Trophoblast cell (in vitro differentiated cells and primary cell): ENCODE results near the gene HMCN2.

Source experiments
- DNase-seq, 2 donors: peaks; one replicate each; pipeline ENCODE4 v3.0.0-alpha.2; 2016
- H2AFZ ChIP-seq: 2 replicates; pipeline ENCODE4 v1.6.1; 2013; ENCODE audit warnings: low read length, moderate library complexity, mild to moderate bottlenecking; ENCODE audit not compliant: insufficient read depth, poor library complexity
- H2AK5ac ChIP-seq: 2 replicates; pipeline ENCODE4 v1.6.1; 2013; ENCODE audit warnings: mild to moderate bottlenecking, low read length
- H2BK120ac ChIP-seq: 2 replicates; pipeline ENCODE4 v1.6.1; 2013; ENCODE audit warnings: low read length, mild to moderate bottlenecking, moderate library complexity; ENCODE audit not compliant: insufficient read depth, poor library complexity
- H2BK12ac ChIP-seq: 2 replicates; pipeline ENCODE4 v1.6.1; 2013; ENCODE audit warnings: mild to moderate bottlenecking, low read length, moderate library complexity
- H2BK5ac ChIP-seq: 2 replicates; pipeline ENCODE4 v1.6.1; 2013; ENCODE audit warnings: low read length, low read depth, moderate library complexity, mild to moderate bottlenecking; ENCODE audit not compliant: poor library complexity
- H3K14ac ChIP-seq: 2 replicates; pipeline ENCODE4 v1.6.1; 2013; ENCODE audit warnings: mild to moderate bottlenecking, low read length
- H3K18ac ChIP-seq: 2 replicates; pipeline ENCODE4 v1.6.1; 2013; ENCODE audit warnings: mild to moderate bottlenecking, low read length
- H3K23ac ChIP-seq: 2 replicates; pipeline ENCODE4 v1.6.1; 2013; ENCODE audit warnings: low read length
- H3K27ac ChIP-seq: 2 replicates; pipeline ENCODE4 v1.5.1; 2013; ENCODE audit warnings: low read depth, mild to moderate bottlenecking, inconsistent platforms, low read length, moderate library complexity
- H3K27me3 ChIP-seq: 2 replicates; pipeline ENCODE4 v1.6.1; 2013; ENCODE audit warnings: inconsistent platforms, mild to moderate bottlenecking, low read length, moderate library complexity; ENCODE audit not compliant: insufficient read depth
- H3K36me3 ChIP-seq, 2 experiments: 1 replicate in 1 of 2; 2 replicates in 1 of 2; pipeline ENCODE4 v1.6.1; 2013; ENCODE audit warnings: low read length in 2 of 2, mild to moderate bottlenecking in 2 of 2, moderate library complexity in 1 of 2; ENCODE audit not compliant: insufficient read depth in 2 of 2, control insufficient read depth in 1 of 2
- H3K4ac ChIP-seq: 2 replicates; pipeline ENCODE4 v1.6.1; 2013; ENCODE audit warnings: low read depth, mild to moderate bottlenecking, low read length, moderate library complexity
- H3K4me1 ChIP-seq, 2 experiments: 1 replicate in 1 of 2; 2 replicates in 1 of 2; pipeline ENCODE4 v1.6.1; 2013; ENCODE audit warnings: low read length in 2 of 2, mild to moderate bottlenecking in 2 of 2, moderate library complexity in 1 of 2; ENCODE audit not compliant: insufficient read depth in 2 of 2, control insufficient read depth in 1 of 2
- H3K4me2 ChIP-seq: 2 replicates; pipeline ENCODE4 v1.6.1; 2013; ENCODE audit warnings: inconsistent platforms, mild to moderate bottlenecking, low read length, moderate library complexity
- H3K4me3 ChIP-seq: 2 replicates; pipeline ENCODE4 v1.5.1; 2013; ENCODE audit warnings: mild to moderate bottlenecking, low read depth, low read length, inconsistent platforms
- H3K79me1 ChIP-seq: one replicate; pipeline ENCODE4 v1.6.1; 2013; ENCODE audit warnings: low read length
- H3K79me2 ChIP-seq: 2 replicates; pipeline ENCODE4 v1.6.1; 2013; ENCODE audit warnings: low read length, mild to moderate bottlenecking; ENCODE audit not compliant: control insufficient read depth, insufficient read depth, poor library complexity
- H3K9ac ChIP-seq: 2 replicates; pipeline ENCODE4 v1.6.1; 2013; ENCODE audit warnings: mild to moderate bottlenecking, low read length
- H3K9me3 ChIP-seq: 2 replicates; pipeline ENCODE4 v1.6.1; 2013; ENCODE audit warnings: low read depth, mild to moderate bottlenecking, control low read depth, inconsistent platforms, low read length; ENCODE audit not compliant: insufficient read depth
- H4K12ac ChIP-seq: 2 replicates; pipeline ENCODE4 v1.6.1; 2013; ENCODE audit warnings: low read depth, mild to moderate bottlenecking, low read length, moderate library complexity
- H4K8ac ChIP-seq: 2 replicates; pipeline ENCODE4 v1.6.1; 2013; ENCODE audit warnings: low read depth, mild to moderate bottlenecking, low read length, moderate library complexity
- H4K91ac ChIP-seq: one replicate; pipeline ENCODE4 v1.6.1; 2013; ENCODE audit warnings: low read depth, mild to moderate bottlenecking, low read length, moderate library complexity
- WGBS: extraction: QIAGEN DNeasy Blood & Tissue Kit; methylation state at CpG from one replicate; pipeline ENCODE4 v1.1.7; 2013; ENCODE audit warnings: missing lambda C conversion rate; ENCODE audit not compliant: insufficient read length, insufficient coverage; ENCODE audit errors: extremely low coverage; 5-methylcytosine and 5-hydroxymethylcytosine counted together

Gene HMCN2

DNA sequence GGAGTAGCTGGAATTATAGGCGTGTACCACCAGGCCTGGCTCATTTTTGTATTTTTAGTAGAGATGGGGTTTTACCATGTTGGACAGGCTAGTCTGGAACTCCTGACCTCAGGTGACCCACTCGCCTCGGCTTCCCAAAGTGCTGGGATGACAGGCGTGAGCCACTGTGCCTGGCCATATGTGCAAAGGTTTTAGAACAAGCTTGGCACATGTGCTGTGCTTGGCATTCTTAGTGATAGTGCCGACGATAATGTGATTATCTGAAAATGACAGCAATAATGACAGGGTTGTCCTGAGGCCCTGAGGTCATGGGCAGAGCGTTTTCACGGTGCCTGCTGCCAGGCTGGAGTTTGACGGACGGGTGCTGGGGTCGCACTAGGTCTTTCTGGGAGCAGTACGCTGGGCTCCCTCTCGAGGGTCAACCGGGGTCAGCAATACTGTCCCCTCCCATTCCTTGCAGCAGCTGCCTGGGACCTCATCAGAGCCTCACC lies 42.6 kb downstream of the HMCN2 start:
- no peak overlapping the region for H3K14ac ChIP-seq
- no peak overlapping the region for H3K27ac ChIP-seq
- no peak overlapping the region for H4K8ac ChIP-seq
- H3K9ac ChIP-seq = no peak overlapping the region
- WGBS = no CpG with 5 or more reads among the region's 14 CpGs
- H2BK12ac ChIP-seq = no peak overlapping the region
- no peak overlapping the region for H3K18ac ChIP-seq
- H3K79me2 ChIP-seq = no peaks in the 10 kb centered on the region
- H3K4me1 ChIP-seq = no peaks in the 10 kb centered on the region
- H3K23ac ChIP-seq = no peak overlapping the region
- peaks cover 0 to 3% of the 10 kb centered on the region in 2 experiments for H3K36me3 ChIP-seq
- no peak overlapping the region for H4K12ac ChIP-seq
- H3K9me3 ChIP-seq = peaks cover 4% of the 10 kb centered on the region
- no peak overlapping the region for H3K4me2 ChIP-seq
- no peak overlapping the region for H4K91ac ChIP-seq
- no peak overlapping the region for H3K4me3 ChIP-seq
- DNase-seq = no peak
- H2AFZ ChIP-seq = no peak overlapping the region
- no peaks in the 10 kb centered on the region for H3K27me3 ChIP-seq
- no peak overlapping the region for H3K4ac ChIP-seq
- no peak overlapping the region for H2AK5ac ChIP-seq
- no peak overlapping the region for H2BK5ac ChIP-seq
- H3K79me1 ChIP-seq = no peaks in the 10 kb centered on the region
- no peak overlapping the region for H2BK120ac ChIP-seq

DNA sequence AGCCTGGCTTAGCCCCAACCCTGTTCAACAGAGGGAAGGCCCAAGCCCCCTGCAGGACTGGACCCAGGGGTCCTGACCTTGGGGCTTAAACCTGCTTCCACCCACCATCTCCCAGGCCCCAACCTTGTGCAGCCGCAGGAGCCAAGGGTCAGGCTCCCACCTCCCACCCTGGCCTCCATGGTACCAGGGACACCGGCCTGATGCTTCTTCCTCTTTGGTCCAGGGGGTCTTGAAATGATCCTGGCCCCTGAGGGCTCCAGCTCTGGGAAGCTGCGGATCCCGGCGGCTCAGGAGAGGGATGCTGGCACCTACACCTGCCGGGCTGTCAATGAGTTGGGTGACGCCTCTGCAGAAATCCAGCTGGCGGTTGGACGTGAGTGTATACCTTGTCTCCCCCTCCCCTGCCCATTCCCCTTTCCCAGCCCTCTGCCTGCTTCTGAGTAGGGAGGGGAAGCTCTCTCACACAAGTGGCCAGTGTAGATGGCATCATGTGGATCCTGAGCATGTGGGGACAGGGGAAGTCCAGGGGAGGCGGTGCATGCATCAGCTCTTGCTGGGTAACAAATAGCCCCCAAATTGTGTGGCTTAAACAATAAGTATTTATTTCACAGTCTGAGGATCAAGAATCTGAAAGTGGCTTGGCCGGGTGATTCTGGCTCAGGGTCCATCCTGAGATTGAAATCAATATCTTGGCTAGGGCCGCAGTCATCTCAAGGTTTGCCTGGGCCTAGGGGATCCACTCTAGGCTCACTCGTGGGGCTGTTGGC lies 44.3 kb downstream of the HMCN2 start:
- no peak overlapping the region for H3K14ac ChIP-seq
- no peak overlapping the region for H3K4me3 ChIP-seq
- H3K36me3 ChIP-seq = peaks cover 0 to 3% of the 10 kb centered on the region in 2 experiments
- DNase-seq = no peak
- no peak overlapping the region for H4K91ac ChIP-seq
- no CpG with 5 or more reads among the region's 13 CpGs for WGBS
- no peak overlapping the region for H4K8ac ChIP-seq
- no peak overlapping the region for H3K4ac ChIP-seq
- H3K79me2 ChIP-seq = no peaks in the 10 kb centered on the region
- no peak overlapping the region for H3K23ac ChIP-seq
- H3K9me3 ChIP-seq = peaks cover 2% of the 10 kb centered on the region
- no peak overlapping the region for H3K9ac ChIP-seq
- H2BK5ac ChIP-seq = no peak overlapping the region
- H3K4me1 ChIP-seq = no peaks in the 10 kb centered on the region
- no peak overlapping the region for H2AFZ ChIP-seq
- no peak overlapping the region for H3K27ac ChIP-seq
- no peak overlapping the region for H3K18ac ChIP-seq
- no peak overlapping the region for H2AK5ac ChIP-seq
- H2BK12ac ChIP-seq = no peak overlapping the region
- H3K4me2 ChIP-seq = no peak overlapping the region
- H3K27me3 ChIP-seq = no peaks in the 10 kb centered on the region
- H2BK120ac ChIP-seq = no peak overlapping the region
- H3K79me1 ChIP-seq = no peaks in the 10 kb centered on the region
- H4K12ac ChIP-seq = no peak overlapping the region

DNA sequence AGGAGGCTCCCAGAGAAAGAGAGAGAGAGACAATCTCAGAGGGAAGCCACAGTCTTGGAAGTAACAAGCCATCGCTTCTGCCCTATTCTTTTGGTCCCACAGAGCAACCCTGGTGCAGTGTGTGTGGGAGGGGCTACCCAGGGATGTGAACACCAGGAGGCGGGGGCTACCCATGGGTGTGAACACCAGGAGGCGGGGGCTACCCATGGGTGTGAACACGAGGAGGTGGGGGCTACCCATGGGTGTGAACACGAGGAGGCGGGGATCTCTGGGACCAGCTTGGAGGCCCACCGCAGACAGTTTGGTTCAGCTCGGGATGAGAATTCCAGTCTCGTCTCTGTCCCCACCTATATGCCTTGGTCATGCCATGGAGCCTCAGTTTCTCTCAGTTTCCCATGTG lies 44.9 kb downstream of the HMCN2 start:
- Histone ChIP-seq H2BK5ac (no peak overlapping the region), H2AK5ac (no peak overlapping the region), H3K27me3 (no peaks in the 10 kb centered on the region), H3K79me2 (no peaks in the 10 kb centered on the region), H4K12ac (no peak overlapping the region), H3K4me1 (no peaks in the 10 kb centered on the region), H3K14ac (no peak overlapping the region), H3K27ac (no peak overlapping the region), H3K18ac (no peak overlapping the region), H3K9me3 (peaks cover 2% of the 10 kb centered on the region), H3K4ac (no peak overlapping the region), H2BK12ac (no peak overlapping the region), H3K4me3 (no peak overlapping the region), H3K4me2 (no peak overlapping the region), H3K36me3 (peaks cover 0 to 3% of the 10 kb centered on the region in 2 experiments), H2AFZ (no peak overlapping the region), H2BK120ac (no peak overlapping the region), H3K79me1 (no peaks in the 10 kb centered on the region), H4K91ac (no peak overlapping the region), H4K8ac (no peak overlapping the region), H3K23ac (no peak overlapping the region), H3K9ac (no peak overlapping the region)
- no CpG with 5 or more reads among the region's 9 CpGs for WGBS
- DNase-seq = no peak

DNA sequence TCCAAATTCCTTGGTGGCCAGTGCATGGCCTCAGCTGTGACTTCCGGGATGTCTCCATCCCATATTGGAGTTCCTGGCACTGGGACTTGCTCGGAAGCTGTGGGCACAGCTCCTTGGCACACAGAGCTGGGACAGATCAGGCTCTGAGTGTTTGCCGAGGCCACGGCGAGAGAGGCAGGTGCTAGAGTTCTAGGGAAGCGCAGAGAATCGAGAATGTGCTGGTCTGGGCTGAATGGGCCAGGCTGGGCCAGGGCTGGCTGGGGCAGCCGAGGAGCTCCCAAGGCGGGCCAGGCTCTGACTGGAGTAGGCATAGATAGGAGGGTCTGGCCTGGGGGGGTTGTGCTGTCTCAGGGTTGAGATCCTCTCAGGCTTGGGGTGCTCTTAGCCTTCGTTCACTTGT lies 45.4 kb downstream of the HMCN2 start:
- Histone ChIP-seq H3K4ac (no peak overlapping the region), H4K91ac (no peak overlapping the region), H3K4me2 (no peak overlapping the region), H3K18ac (no peak overlapping the region), H3K27me3 (no peaks in the 10 kb centered on the region), H2AFZ (no peak overlapping the region), H4K8ac (no peak overlapping the region), H3K9me3 (peaks cover 2% of the 10 kb centered on the region), H3K27ac (no peak overlapping the region), H2BK120ac (no peak overlapping the region), H3K4me3 (no peak overlapping the region), H3K14ac (no peak overlapping the region), H4K12ac (no peak overlapping the region), H2BK12ac (no peak overlapping the region), H2BK5ac (no peak overlapping the region), H3K9ac (no peak overlapping the region), H3K23ac (no peak overlapping the region), H3K36me3 (peaks cover 0 to 3% of the 10 kb centered on the region in 2 experiments), H3K4me1 (no peaks in the 10 kb centered on the region), H2AK5ac (no peak overlapping the region), H3K79me2 (no peaks in the 10 kb centered on the region), H3K79me1 (no peaks in the 10 kb centered on the region)
- WGBS = no CpG with 5 or more reads among the region's 10 CpGs
- DNase-seq = no peak
